ENCODE results near the gene TMEM54. TPM values are rescaled to one million over a fixed set of nuclear protein-coding genes. Genes with fewer than 3 reads are reported as not detected.
A peak's percentile ranks its signal among the peaks of the same experiment; 100 is the strongest.

The TMEM54 gene
- total RNA-seq, 1 donor from 2014 or later = 41.9 TPM

DNA sequence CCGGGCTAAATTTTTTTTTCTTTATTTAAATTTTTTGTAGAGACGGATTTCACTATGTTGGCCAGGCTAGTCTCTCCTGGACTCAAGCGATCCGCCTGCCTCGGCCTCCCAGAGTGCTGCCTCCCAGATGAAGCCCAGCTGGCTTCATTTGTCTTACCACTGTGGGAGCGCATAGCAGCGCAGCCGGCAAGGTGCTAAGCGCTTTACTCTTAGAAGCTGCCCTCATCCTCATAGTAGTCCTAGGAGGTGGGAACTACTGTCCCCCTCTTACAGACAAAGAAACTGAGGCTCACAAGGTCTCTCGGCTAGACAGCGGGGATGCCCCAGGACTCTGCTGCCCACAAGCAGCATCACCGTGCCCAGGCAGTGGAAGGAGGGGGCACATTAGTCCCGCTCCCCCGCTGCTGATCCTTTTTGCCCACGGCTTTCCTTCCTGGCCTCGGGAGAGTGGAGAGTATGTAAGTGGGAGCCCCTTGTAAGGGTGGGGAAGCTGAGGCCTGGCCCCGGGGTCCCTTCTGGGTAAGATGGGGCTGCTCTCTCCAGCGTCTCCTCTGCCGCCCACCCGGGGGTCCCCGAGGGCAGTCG, 726 bp downstream of the TMEM54 start:
- no peak for ATAC-seq
- Histone ChIP-seq H3K4me1 (peaks cover 4% of the 10 kb centered on the region), H3K27ac (no peak overlapping the region), H3K36me3 (no peaks in the 10 kb centered on the region), H3K9me3 (no peaks in the 10 kb centered on the region), H3K27me3 (peaks cover 10% of the 10 kb centered on the region), H3K4me3 (peak overlapping the region; percentile 60)
- intact Hi-C loops (cut with DNase I) = no loop called here
- peak; percentile 46 for DNase-seq
- TF ChIP-seq, protein P1, sequence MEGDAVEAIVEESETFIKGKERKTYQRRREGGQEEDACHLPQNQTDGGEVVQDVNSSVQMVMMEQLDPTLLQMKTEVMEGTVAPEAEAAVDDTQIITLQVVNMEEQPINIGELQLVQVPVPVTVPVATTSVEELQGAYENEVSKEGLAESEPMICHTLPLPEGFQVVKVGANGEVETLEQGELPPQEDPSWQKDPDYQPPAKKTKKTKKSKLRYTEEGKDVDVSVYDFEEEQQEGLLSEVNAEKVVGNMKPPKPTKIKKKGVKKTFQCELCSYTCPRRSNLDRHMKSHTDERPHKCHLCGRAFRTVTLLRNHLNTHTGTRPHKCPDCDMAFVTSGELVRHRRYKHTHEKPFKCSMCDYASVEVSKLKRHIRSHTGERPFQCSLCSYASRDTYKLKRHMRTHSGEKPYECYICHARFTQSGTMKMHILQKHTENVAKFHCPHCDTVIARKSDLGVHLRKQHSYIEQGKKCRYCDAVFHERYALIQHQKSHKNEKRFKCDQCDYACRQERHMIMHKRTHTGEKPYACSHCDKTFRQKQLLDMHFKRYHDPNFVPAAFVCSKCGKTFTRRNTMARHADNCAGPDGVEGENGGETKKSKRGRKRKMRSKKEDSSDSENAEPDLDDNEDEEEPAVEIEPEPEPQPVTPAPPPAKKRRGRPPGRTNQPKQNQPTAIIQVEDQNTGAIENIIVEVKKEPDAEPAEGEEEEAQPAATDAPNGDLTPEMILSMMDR (IDR thresholded peaks at IDR 0.05) = no peak

DNA sequence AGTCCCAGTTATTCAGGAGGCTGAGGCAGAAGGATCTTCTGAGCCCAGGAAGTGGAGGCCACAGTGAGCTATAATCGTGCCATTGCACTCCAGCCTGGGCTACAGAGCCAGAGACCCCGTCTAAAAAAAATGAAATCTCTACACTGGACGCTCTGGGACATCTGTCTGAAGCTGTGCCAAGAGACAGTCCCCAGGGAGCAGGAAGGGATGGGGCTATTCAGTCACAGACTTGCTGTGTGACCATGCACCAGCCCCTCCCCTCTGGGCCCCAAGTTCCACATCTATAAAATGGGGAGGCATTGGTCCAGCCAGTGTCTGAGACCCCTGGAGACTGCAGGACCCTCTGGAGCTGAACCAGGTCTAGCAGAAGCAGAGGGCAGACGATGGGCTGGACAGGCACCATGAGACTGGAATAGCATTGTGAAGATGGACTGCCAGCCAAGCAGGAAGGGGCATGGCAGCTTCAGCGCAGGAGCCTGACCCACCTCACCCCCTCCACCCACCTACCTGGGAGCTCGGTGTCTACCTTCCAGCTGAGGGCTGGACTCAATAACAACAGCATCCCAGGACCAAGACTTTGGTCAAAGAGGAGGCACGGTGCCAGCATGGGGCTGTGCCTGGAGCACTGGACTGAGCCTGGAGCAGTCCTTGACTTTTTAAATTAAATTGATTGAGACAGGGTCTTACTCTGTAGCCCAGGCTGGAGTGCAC, 1.4 kb downstream of the TMEM54 start:
- peaks cover 4% of the 10 kb centered on the region for H3K4me1 ChIP-seq
- intact Hi-C loops (cut with DNase I) = no loop called here
- no peak overlapping the region for H3K4me3 ChIP-seq
- H3K27ac ChIP-seq = no peak overlapping the region
- no peaks in the 10 kb centered on the region for H3K36me3 ChIP-seq
- DNase-seq (peak; percentile 47), ATAC-seq (no peak)
- TF ChIP-seq, protein P1 (IDR thresholded peaks at IDR 0.05) = no peak
- H3K9me3 ChIP-seq = no peaks in the 10 kb centered on the region
- peaks cover 10% of the 10 kb centered on the region for H3K27me3 ChIP-seq

DNA sequence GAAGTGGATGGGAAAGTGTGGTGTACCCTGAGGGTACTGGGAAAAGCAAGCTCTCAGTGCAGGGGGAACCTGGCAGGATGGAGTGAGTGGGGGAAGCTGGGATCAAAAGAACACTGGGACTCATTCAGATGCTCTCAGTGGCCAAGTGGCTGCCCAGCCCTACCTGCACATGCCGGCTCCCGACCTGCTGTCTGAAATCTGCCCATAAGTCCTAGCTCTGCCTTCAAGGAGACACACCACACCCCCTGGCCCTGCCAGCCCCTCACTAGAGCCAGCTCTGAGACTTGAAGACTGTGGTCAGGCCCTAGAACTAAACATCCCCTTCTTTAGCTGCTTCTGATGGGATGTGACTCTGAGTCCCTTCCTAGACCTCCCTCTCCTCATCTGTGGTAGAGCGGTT, 2.2 kb downstream of the TMEM54 start:
- TF ChIP-seq, protein P1 (IDR thresholded peaks at IDR 0.05) = no peak
- DNase-seq = peak; percentile 38

DNA sequence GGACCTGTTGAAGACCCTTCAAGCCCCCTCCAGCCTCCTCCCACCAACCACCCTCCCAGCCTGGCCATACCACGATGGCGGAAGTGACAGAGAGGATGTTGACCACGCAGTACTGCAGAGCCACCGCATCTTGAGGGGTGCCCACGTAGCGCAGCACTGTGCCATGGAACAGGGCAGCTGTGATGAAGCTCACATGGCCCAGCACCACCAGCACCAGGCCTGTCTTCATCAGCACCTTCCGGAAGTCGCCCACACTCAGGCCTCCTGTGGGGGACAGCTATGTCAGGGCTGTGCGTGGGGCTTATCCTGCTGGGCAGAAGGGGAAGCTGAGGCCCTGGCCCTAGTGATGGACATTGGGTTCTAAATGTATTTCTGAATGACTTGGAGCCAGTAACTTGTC, 3.1 kb downstream of the TMEM54 start:
- TF ChIP-seq, protein P1 (IDR thresholded peaks at IDR 0.05) = no peak
- no peak overlapping the region for H3K27ac ChIP-seq

More for the DNA sequence above, 2.2 kb downstream of the TMEM54 start:
- Histone ChIP-seq H3K36me3 (no peaks in the 10 kb centered on the region), H3K9me3 (no peaks in the 10 kb centered on the region), H3K4me3 (no peak overlapping the region), H3K27ac (no peak overlapping the region), H3K27me3 (peaks cover 10% of the 10 kb centered on the region), H3K4me1 (peaks cover 4% of the 10 kb centered on the region)
- ATAC-seq = no peak
- intact Hi-C loops (cut with DNase I) = no loop called here

DNA sequence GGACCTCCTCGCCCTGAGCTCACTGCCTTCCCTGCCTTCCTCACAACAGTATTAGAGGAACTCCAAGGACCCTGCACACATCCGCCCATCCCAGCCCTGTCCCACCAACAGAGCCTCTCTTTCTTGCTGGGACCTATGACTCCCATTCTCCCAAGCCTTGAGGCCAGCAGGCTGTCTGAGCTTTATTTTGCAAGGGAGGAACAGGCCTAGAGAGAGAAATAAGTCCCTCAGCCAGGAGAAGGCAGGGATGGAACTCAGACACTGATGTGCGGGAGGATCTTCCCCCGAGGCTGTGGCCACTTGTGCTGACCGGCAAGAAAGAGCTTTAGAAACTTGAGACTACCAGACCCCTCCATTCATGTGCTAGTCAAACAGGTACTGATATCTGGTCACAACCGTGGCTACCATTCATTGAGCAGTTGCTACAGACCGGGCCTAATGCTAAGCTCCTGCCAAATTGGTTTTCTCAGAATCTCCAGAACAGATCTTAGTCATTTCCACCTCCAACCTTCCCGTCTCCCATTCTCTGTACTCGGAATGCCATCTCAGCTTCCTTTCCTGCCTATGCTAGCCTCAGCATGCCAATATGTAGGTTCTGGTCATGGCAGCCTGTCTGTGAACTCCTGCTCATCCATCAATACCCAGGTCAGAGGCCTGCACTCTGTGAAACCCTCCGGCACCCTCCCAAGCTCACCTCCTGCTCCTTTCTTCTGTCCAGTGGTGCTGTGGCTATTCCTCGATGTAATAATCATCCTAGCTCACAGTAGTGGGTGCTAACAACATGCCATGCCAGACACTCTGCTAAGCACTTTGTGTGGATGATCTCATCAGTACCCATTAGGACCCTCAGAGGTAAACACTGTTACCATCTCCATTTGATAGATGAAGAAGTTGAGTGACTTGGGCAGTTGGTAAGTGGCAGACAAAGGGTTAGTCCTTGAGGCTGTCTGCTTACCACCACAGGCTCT, 3.8 kb downstream of the TMEM54 start:
- Histone ChIP-seq H3K9me3 (no peaks in the 10 kb centered on the region), H3K4me3 (no peak overlapping the region), H3K27ac (no peak overlapping the region), H3K36me3 (no peaks in the 10 kb centered on the region), H3K27me3 (peaks cover 16% of the 10 kb centered on the region), H3K4me1 (peaks cover 10% of the 10 kb centered on the region)
- ATAC-seq (no peak), DNase-seq (no peak)
- TF ChIP-seq, protein P1 (IDR thresholded peaks at IDR 0.05) = no peak
- intact Hi-C loops (cut with DNase I) = no loop called here

More for the DNA sequence above, 3.1 kb downstream of the TMEM54 start:
- Histone ChIP-seq H3K4me1 (peaks cover 10% of the 10 kb centered on the region), H3K27me3 (peaks cover 10% of the 10 kb centered on the region), H3K9me3 (no peaks in the 10 kb centered on the region), H3K36me3 (no peaks in the 10 kb centered on the region), H3K4me3 (no peak overlapping the region)
- intact Hi-C loops (cut with DNase I) = no loop called here
- ATAC-seq = no peak
- DNase-seq = peak; percentile 39
